LNCAP (cell line): Measurements from ENCODE around the gene DDX54.

Experiments used
- TF ChIP-seq, protein P1 (sequence below): fragments of 450-650 bp; IDR thresholded peaks from 2 replicates; pipeline ENCODE4 v1.5.1; 2017; ENCODE audit warnings: mild to moderate bottlenecking

Gene DDX54

DNA sequence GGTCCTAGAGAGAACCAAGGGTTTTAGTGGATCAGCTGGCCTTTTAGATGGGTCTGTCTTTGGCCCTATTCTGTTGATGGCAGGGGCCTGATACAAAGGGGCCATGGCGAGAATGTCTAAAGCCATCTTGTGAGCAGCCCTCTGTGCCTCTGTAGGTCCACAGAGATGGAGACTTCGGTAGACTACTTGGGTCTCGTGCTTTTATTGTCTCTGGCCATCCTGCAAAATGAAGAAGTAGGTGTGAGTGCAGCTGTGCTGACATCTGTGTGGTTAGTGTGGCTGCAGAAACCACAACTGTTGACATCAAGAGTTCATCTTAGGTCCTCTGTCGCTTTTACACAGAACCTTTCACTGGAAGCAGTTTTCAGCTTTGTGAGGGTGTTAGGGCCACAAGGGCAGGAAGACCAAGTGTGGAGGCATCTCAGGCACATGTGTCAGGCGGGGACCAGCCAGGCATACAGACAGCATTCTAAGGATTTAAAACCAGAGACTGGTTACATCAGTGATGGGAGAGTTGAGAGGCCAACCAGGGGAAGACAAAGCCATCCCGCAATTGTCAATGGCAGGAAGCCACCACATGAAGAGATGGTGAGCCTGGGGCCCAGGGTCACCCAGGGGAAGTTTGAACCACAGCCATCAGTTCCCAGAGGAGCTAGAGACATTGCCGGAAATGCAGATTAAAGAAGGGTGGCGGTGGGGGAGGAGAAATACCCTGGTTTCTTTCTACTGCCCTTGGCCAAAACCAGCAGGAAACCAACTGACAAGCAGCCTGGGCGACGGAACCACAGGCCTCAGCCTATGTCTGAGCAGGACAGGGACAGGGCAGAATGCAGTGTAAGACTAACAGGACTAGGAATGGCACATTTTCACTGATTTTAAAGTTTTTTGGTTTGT is 23.0 kb upstream of the DDX54 start:
- TF ChIP-seq, protein P1, sequence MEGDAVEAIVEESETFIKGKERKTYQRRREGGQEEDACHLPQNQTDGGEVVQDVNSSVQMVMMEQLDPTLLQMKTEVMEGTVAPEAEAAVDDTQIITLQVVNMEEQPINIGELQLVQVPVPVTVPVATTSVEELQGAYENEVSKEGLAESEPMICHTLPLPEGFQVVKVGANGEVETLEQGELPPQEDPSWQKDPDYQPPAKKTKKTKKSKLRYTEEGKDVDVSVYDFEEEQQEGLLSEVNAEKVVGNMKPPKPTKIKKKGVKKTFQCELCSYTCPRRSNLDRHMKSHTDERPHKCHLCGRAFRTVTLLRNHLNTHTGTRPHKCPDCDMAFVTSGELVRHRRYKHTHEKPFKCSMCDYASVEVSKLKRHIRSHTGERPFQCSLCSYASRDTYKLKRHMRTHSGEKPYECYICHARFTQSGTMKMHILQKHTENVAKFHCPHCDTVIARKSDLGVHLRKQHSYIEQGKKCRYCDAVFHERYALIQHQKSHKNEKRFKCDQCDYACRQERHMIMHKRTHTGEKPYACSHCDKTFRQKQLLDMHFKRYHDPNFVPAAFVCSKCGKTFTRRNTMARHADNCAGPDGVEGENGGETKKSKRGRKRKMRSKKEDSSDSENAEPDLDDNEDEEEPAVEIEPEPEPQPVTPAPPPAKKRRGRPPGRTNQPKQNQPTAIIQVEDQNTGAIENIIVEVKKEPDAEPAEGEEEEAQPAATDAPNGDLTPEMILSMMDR, result no peak

DNA sequence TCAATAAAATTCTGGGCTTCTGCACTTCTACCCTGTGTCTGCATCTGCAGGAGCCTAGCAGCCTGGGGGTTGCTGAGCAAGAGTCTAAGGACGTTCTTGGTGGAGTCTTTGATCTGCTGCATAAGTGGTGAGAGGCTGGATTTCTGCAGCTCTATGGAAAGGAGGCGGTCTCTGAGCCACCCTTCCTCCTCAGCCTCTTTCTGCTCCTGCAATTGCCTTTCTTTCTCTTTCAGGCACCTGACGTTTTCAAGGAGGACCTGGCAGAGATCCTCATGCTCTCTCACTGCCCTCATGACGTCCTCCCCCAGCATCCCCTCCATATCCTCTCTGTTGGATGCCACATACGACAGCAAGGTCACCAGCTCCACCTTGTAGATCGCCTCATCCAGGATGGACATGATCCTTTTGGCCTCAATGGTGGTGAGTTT is 22.3 kb upstream of the DDX54 start:
- TF ChIP-seq, protein P1, result no peak

DNA sequence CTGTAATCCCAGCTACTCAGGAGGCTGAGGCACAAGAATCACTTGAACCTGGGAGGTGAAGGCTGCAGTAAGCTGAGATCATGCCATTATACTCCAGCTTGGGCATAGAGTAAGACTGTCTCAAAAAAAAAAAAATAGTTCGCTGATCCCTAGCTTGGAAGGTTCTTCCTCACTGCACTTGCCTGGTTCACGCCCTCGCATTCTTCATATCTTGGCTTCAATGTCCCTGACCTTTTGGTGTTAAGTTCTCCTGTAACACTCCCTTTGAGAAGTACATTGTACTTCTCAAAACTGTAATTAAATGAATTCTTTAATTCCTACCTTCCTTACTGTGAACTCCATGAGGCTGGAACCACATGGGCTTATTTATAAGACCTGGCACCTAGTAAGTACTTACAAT is 19.5 kb upstream of the DDX54 start:
- TF ChIP-seq, protein P1, result no peak

DNA sequence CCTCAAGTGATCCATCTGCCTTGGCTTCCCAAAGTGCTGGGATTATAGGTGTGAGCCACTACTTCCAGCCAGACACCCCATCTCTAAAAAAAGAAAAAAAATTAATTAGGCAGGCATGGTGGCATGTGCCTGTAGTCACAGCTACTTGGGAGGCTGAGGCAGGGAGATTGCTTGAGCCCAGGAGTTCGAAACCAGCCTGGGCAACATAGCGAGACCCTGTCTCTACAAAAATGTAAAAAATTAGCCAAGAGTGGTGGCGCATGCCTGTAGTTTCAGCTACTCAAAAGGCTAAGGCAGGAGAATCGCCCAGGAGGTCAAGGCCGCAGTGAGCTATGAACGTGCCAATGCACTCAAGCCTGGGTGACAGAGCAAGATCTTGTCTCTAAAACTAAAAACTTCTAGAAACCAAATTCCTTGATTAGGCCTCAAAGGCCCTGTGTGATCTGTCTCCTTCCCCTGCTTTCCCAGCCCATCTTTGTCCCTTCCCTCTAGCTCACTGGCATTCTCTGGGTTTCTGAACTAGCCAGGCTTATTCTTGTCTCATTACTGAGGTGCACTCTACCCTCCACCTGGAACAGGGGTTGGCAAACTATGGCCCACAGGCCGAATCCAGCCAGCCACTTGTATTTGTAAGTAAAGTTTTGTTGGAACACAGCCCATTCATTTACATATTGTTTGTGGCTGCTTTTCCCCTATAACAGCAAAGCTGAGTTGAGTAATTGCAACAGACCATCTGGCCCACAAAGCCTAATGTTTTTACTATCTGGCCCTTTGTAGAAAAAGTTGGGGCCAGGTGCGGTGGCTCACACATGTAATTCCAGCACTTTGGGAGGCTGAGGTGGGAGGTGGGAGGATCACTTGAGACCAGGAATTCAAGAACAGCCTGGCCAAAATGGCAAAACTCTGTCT is 18.8 kb upstream of the DDX54 start:
- TF ChIP-seq, protein P1, result no peak

DNA sequence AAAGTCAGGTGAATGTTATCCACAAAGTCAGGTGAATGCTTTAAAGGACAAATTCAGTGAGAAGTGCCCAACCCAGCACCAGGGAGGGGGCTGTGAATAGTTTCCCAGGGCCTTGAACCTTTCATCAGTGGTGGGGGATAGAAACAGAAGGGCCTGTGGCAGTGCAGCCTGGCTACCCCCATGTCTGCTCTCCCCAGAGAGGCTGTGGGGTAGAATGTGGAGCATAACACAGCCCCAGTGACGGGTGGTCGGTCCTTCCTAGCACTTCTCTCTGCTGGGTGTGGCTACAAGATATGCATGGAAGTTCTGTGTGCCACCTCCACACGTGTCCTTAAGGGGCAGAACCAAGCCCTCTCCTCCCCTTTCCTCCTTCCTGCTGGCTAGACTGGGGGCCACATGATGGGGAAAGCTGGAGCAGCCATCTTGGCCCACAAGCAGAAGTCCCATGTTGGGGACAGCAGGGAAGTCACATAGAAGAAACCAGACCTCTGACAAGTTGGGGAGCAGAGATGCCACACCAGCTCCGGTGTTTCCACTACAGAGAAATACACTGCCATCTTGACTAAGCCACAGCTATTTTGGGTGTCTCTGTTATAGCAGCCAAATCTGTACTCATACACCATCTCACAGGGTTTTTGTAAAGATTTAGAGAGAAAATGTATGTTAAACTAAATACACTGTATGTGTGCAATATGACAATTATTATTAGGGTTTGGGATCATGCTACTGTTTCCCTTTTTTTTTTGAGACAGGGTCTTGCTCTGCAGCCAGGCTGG is 17.2 kb upstream of the DDX54 start:
- TF ChIP-seq, protein P1, result no peak

DNA sequence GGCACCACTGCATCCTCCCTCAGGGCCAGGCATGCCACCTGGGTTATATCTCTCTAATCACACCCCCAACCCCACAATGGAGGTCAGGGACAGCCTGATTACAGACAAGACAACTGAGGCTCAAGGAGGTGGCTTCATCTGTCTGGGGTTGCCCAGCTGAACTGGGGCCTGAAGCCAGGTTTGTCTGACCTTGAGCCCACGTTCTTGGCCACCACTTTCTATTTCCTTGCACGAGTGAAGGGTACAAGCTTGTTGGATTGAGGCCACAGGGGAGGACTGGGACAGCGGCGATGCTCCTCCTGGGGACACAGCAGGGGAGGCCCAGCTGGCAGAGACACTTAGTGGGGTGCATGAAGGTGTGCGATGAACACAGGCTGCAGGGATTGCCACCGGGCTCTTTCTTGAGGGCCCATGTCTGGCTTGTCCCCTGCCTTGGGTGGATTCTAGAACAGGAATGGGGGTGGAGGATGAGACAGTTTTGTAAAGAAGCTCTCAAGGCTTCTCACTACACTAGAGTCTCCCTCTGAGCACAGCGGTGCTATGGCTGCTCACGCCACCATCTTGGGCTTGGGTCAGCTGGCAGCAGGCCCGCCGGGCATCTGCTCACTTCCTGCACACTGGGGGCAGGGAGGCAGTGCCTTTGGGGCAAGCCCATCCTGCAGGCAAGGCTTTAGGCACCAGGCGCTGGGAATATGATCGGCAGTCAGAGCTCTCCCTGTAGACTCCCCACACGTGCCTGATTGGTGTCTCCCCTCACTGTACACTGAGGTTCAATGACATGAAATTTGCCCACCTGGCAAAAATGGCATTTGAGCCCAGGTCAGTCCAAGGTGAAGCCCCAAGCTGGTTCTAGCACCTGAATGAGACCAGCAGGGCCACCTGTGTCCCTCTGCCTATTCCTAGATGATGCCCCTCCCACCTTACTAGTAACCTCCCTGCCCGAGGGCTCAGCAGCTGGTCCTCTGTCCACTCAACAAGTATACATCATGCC is 16.2 kb upstream of the DDX54 start:
- TF ChIP-seq, protein P1, result no peak
